ENCODE measurements around the gene TTLL9.

TTLL9 gene

GRCh38 chr20:31870726-31871617 is 538 bp downstream of the TTLL9 start:
- no peak for TF ChIP-seq CTCF (IDR thresholded peaks at IDR 0.05; ENCODE audit: low read depth, low read length, missing control alignments)
- DNase-seq (ENCODE audit: extremely low read depth, low read depth), result no peak
- peak overlapping the region; percentile 26 for H3K4me3 ChIP-seq (replicated peaks; ENCODE audit: low read depth, low read length)

GRCh38 chr20:31871618-31871954 is 1.2 kb downstream of the TTLL9 start:
- no peak for TF ChIP-seq CTCF (IDR thresholded peaks at IDR 0.05; ENCODE audit: low read depth, low read length, missing control alignments)
- DNase-seq (ENCODE audit: extremely low read depth, low read depth), result no peak

GRCh38 chr20:31872406-31872805 is 2.0 kb downstream of the TTLL9 start:
- no peak for DNase-seq (ENCODE audit: extremely low read depth, low read depth)
- no peak for TF ChIP-seq CTCF (IDR thresholded peaks at IDR 0.05; ENCODE audit: low read depth, low read length, missing control alignments)
- H3K4me3 ChIP-seq (replicated peaks; ENCODE audit: low read depth, low read length), result no peak overlapping the region

More at GRCh38 chr20:31871618-31871954, 1.2 kb downstream of the TTLL9 start:
- no peak overlapping the region for H3K4me3 ChIP-seq (replicated peaks; ENCODE audit: low read depth, low read length)

GRCh38 chr20:31875671-31876070 is 5.2 kb downstream of the TTLL9 start:
- TF ChIP-seq CTCF (IDR thresholded peaks at IDR 0.05; ENCODE audit: low read depth, low read length, missing control alignments), result no peak
- no peak overlapping the region for H3K4me3 ChIP-seq (replicated peaks; ENCODE audit: low read depth, low read length)
- DNase-seq (ENCODE audit: extremely low read depth, low read depth), result no peak

- no peak for DNase-seq (ENCODE audit: extremely low read depth, low read depth)
- no peak for TF ChIP-seq CTCF (IDR thresholded peaks at IDR 0.05; ENCODE audit: low read depth, low read length, missing control alignments)
- no peak overlapping the region for H3K4me3 ChIP-seq (replicated peaks; ENCODE audit: low read depth, low read length)
These were observed 7.2 kb downstream of the TTLL9 start for GRCh38 chr20:31877684-31878083.

- DNase-seq (ENCODE audit: extremely low read depth, low read depth), result peak; percentile 77
- TF ChIP-seq CTCF (IDR thresholded peaks at IDR 0.05; ENCODE audit: low read depth, low read length, missing control alignments), result no peak
- peak overlapping the region; percentile 58 for H3K4me3 ChIP-seq (replicated peaks; ENCODE audit: low read depth, low read length)
These were observed 8.9 kb downstream of the TTLL9 start for GRCh38 chr20:31879143-31879987.
